Common myeloid progenitor, CD34-positive (primary cell): ENCODE measurements around the gene PLAU.

ENCODE experiments used
- CTCF ChIA-PET: fragments of 350-600 bp; sonication (Branson Sonifier 250); formaldehyde crosslinking; loops from one replicate; lab custom pipeline; 2021; ENCODE audit warnings: antibody characterized with exemption; lab: Charles Lee
- POLR2A ChIA-PET: fragments of 350-600 bp; sonication (Branson Sonifier 250); formaldehyde crosslinking; loops from one replicate; lab custom pipeline; 2021; ENCODE audit warnings: antibody characterized with exemption; lab: Charles Lee
- DNase-seq, 3 donors: peaks; one replicate each; pipeline versions ENCODE4 v3.0.0 to v3.0.0-alpha.2; 2013
- H3K27ac ChIP-seq, 2 experiments: 1 replicate in 1 of 2; 2 replicates in 1 of 2; pipeline ENCODE4 v1.7.0; 2013; ENCODE audit warnings: inconsistent platforms in 2 of 2, low read length in 2 of 2, mild to moderate bottlenecking in 2 of 2, low read depth in 1 of 2, moderate library complexity in 1 of 2; ENCODE audit not compliant: severe bottlenecking in 2 of 2, insufficient read depth in 1 of 2, poor library complexity in 1 of 2
- H3K27me3 ChIP-seq, 5 experiments: replicated peaks in 2 of 5; 1 replicate in 3 of 5; 2 replicates in 2 of 5; pipeline versions ENCODE4 v1.6.1 to v1.7.0; 2013; ENCODE audit warnings: low read length in 4 of 5, mild to moderate bottlenecking in 2 of 5, moderate library complexity in 2 of 5, inconsistent platforms in 1 of 5; ENCODE audit not compliant: insufficient read depth in 5 of 5, control insufficient read depth in 4 of 5
- H3K36me3 ChIP-seq, 4 experiments: 1 replicate in 2 of 4; 2 replicates in 2 of 4; pipeline versions ENCODE4 v1.6.1 to v1.7.0; 2013; ENCODE audit warnings: low read length in 3 of 4, control low read depth in 1 of 4, mild to moderate bottlenecking in 1 of 4; ENCODE audit not compliant: control insufficient read depth in 4 of 4, insufficient read depth in 4 of 4
- H3K4me1 ChIP-seq, 4 experiments: 1 replicate in 3 of 4; 2 replicates in 1 of 4; pipeline versions ENCODE4 v1.6.1 to v1.7.1; 2013; ENCODE audit warnings: low read length in 3 of 4, mild to moderate bottlenecking in 3 of 4, control low read depth in 1 of 4, inconsistent platforms in 1 of 4, moderate library complexity in 1 of 4; ENCODE audit not compliant: control insufficient read depth in 4 of 4, insufficient read depth in 4 of 4; ENCODE audit errors: control extremely low read depth in 1 of 4
- H3K4me3 ChIP-seq, 7 experiments: 1 replicate in 4 of 7; 2 replicates in 3 of 7; pipeline versions ENCODE4 v1.5.1 to v1.7.0; 2013; ENCODE audit warnings: mild to moderate bottlenecking in 7 of 7, low read length in 6 of 7, moderate library complexity in 6 of 7, inconsistent platforms in 2 of 7, low read depth in 2 of 7, control low read depth in 1 of 7; ENCODE audit not compliant: insufficient read depth in 4 of 7, control insufficient read depth in 1 of 7; ENCODE audit errors: extremely low read depth in 1 of 7
- H3K9me3 ChIP-seq, 5 experiments: 1 replicate in 4 of 5; 2 replicates in 1 of 5; pipeline versions ENCODE4 v1.6.1 to v1.7.1; 2013; ENCODE audit warnings: low read length in 4 of 5, mild to moderate bottlenecking in 2 of 5, inconsistent platforms in 1 of 5, low read depth in 1 of 5, moderate library complexity in 1 of 5; ENCODE audit not compliant: control insufficient read depth in 4 of 5, insufficient read depth in 2 of 5; ENCODE audit errors: control extremely low read depth in 1 of 5
- WGBS: methylation state at CpG from one replicate; pipeline ENCODE4 v1.1.5; 2013; ENCODE audit not compliant: insufficient coverage; 5-methylcytosine and 5-hydroxymethylcytosine counted together

The PLAU gene

GRCh38 chr10:73875139-73875475 lies 35.8 kb upstream of the PLAU start:
- Histone ChIP-seq H3K4me3 (peak overlapping the region; percentile 52 to 89 (median 77)), H3K36me3 (peaks cover 7 to 29% (median 18%) of the 10 kb centered on the region in 4 experiments), H3K27me3 (no peaks in the 10 kb centered on the region), H3K27ac (peak overlapping the region in 1 of 2 experiments; percentile 54), H3K4me1 (peaks cover 8 to 79% (median 53%) of the 10 kb centered on the region in 4 experiments), H3K9me3 (no peaks in the 10 kb centered on the region)
- peak; percentile 51 to 82 (median 81) for DNase-seq
- ChIA-PET POLR2A (interaction anchor here (0.9 kb wide), 1 partner anchor 27 kb away, joined by 3 read pairs; no protein-coding TSS in a partner anchor), CTCF (interaction anchor here (0.8 to 21.6 kb wide), 4 partner anchors 14 to 206 kb away, joined by 3 to 452 read pairs (median 122); no protein-coding TSS in a partner anchor)
- WGBS, result 41% methylated on average over 2 of the region's 3 CpGs

GRCh38 chr10:73876157-73876556 lies 34.8 kb upstream of the PLAU start:
- Histone ChIP-seq H3K36me3 (peaks cover 4 to 18% (median 10%) of the 10 kb centered on the region in 4 experiments), H3K9me3 (no peaks in the 10 kb centered on the region), H3K27ac (no peak overlapping the region), H3K27me3 (no peaks in the 10 kb centered on the region), H3K4me1 (peaks cover 9 to 70% (median 45%) of the 10 kb centered on the region in 4 experiments), H3K4me3 (no peak overlapping the region)
- DNase-seq, result no peak
- 100% methylated on average over 1 of the region's 4 CpGs for WGBS
- POLR2A ChIA-PET, result no interaction called here
- CTCF ChIA-PET, result interaction anchor here (1.4 to 21.6 kb wide), 3 partner anchors 15 to 65 kb away, joined by 5 to 452 read pairs (median 240); no protein-coding TSS in a partner anchor

- CTCF ChIA-PET, result interaction anchor here (1.4 to 21.6 kb wide), 3 partner anchors 15 to 64 kb away, joined by 5 to 452 read pairs (median 240); no protein-coding TSS in a partner anchor
Observed at GRCh38 chr10:73876566-73876965, 34.4 kb upstream of the PLAU start.

GRCh38 chr10:73876971-73877370 lies 34.0 kb upstream of the PLAU start:
- peaks cover 9 to 63% (median 38%) of the 10 kb centered on the region in 4 experiments for H3K4me1 ChIP-seq
- peaks cover 3 to 10% (median 5%) of the 10 kb centered on the region in 4 experiments for H3K36me3 ChIP-seq
- no peak for DNase-seq
- CTCF ChIA-PET, result interaction anchor here (1.5 to 27.2 kb wide), 4 partner anchors 10 to 59 kb away, joined by 6 to 590 read pairs (median 346); no protein-coding TSS in a partner anchor
- no peak overlapping the region for H3K4me3 ChIP-seq
- no peaks in the 10 kb centered on the region for H3K27me3 ChIP-seq
- no peaks in the 10 kb centered on the region for H3K9me3 ChIP-seq
- 97% methylated on average over 3 of the region's 4 CpGs for WGBS
- POLR2A ChIA-PET, result no interaction called here
- no peak overlapping the region for H3K27ac ChIP-seq

More at GRCh38 chr10:73876566-73876965, 34.4 kb upstream of the PLAU start:
- DNase-seq, result no peak
- POLR2A ChIA-PET, result no interaction called here
- no peak overlapping the region for H3K27ac ChIP-seq
- H3K27me3 ChIP-seq, result no peaks in the 10 kb centered on the region
- H3K4me1 ChIP-seq, result peaks cover 9 to 67% (median 42%) of the 10 kb centered on the region in 4 experiments
- H3K36me3 ChIP-seq, result peaks cover 4 to 14% (median 9%) of the 10 kb centered on the region in 4 experiments
- no peak overlapping the region for H3K4me3 ChIP-seq
- H3K9me3 ChIP-seq, result no peaks in the 10 kb centered on the region

GRCh38 chr10:73877533-73878160 lies 33.3 kb upstream of the PLAU start:
- Histone ChIP-seq H3K27ac (no peak overlapping the region), H3K9me3 (no peaks in the 10 kb centered on the region), H3K36me3 (peaks cover 0 to 4% (median 0%) of the 10 kb centered on the region in 4 experiments), H3K4me3 (no peak overlapping the region), H3K4me1 (peaks cover 9 to 56% (median 31%) of the 10 kb centered on the region in 4 experiments), H3K27me3 (no peaks in the 10 kb centered on the region)
- POLR2A ChIA-PET, result no interaction called here
- CTCF ChIA-PET, result interaction anchor here (0.9 to 27.2 kb wide), 5 partner anchors 9 to 202 kb away, joined by 3 to 590 read pairs (median 240); no protein-coding TSS in a partner anchor
- WGBS, result 96% methylated on average over 9 of the region's 9 CpGs
- no peak for DNase-seq

- Histone ChIP-seq H3K9me3 (no peaks in the 10 kb centered on the region), H3K4me3 (no peak overlapping the region), H3K27ac (no peak overlapping the region), H3K4me1 (peaks cover 6 to 49% (median 24%) of the 10 kb centered on the region in 4 experiments), H3K27me3 (no peaks in the 10 kb centered on the region), H3K36me3 (no peaks in the 10 kb centered on the region)
- ChIA-PET POLR2A (interaction anchor here (0.7 kb wide), 1 partner anchor 97 kb away, joined by 3 read pairs; no protein-coding TSS in a partner anchor), CTCF (interaction anchor here (0.7 to 27.2 kb wide), 12 partner anchors 8 to 215 kb away, joined by 3 to 590 read pairs (median 6); no protein-coding TSS in a partner anchor)
- no peak for DNase-seq
- WGBS, result 100% methylated on average over 1 of the region's 1 CpG
Observed at GRCh38 chr10:73878365-73878764, 32.6 kb upstream of the PLAU start.
